Ishikawa (cell line): ENCODE measurements around the gene RASSF6.

Experiments
- CEBPB ChIP-seq: IDR thresholded peaks from 2 replicates; pipeline ENCODE4 v1.6.1; 2012
- CREB1 ChIP-seq: IDR thresholded peaks from 2 replicates; pipeline ENCODE4 v1.6.1; 2012; ENCODE audit warnings: low read depth
- EGR1 ChIP-seq: IDR thresholded peaks from 2 replicates; pipeline ENCODE4 v1.6.1; 2012
- EP300 ChIP-seq: IDR thresholded peaks from 2 replicates; pipeline ENCODE4 v1.6.1; 2012; ENCODE audit warnings: borderline replicate concordance
- FOXM1 ChIP-seq: IDR thresholded peaks from 2 replicates; pipeline ENCODE4 v1.6.1; 2012; ENCODE audit warnings: low read depth, borderline replicate concordance
- NFIC ChIP-seq: IDR thresholded peaks from 2 replicates; pipeline ENCODE4 v1.6.1; 2012
- RAD21 ChIP-seq: IDR thresholded peaks from 2 replicates; pipeline ENCODE4 v1.6.1; 2012; ENCODE audit warnings: low read depth
- TAF1 ChIP-seq: IDR thresholded peaks from 2 replicates; pipeline ENCODE4 v1.6.1; 2012; ENCODE audit warnings: low read depth, mild to moderate bottlenecking
- TCF12 ChIP-seq: IDR thresholded peaks from 2 replicates; pipeline ENCODE4 v1.6.1; 2012; ENCODE audit warnings: low read depth
- TEAD4 ChIP-seq: IDR thresholded peaks from 2 replicates; pipeline ENCODE4 v1.6.1; 2012
- YY1 ChIP-seq: IDR thresholded peaks from 2 replicates; pipeline ENCODE4 v1.6.1; 2012; ENCODE audit warnings: low read depth
- ZBTB7A ChIP-seq: IDR thresholded peaks from 2 replicates; pipeline ENCODE4 v1.6.1; 2012; ENCODE audit warnings: low read depth
- TF ChIP-seq, protein P1 (sequence below): IDR thresholded peaks from 2 replicates; pipeline ENCODE4 v1.6.1; 2012; ENCODE audit warnings: low read depth, mild to moderate bottlenecking
- TF ChIP-seq, protein P2 (sequence below): IDR thresholded peaks from 2 replicates; pipeline ENCODE4 v1.6.1; 2012
- TF ChIP-seq, protein P3 (sequence below): IDR thresholded peaks from 2 replicates; pipeline ENCODE4 v1.6.1; 2012

RASSF6 gene

DNA sequence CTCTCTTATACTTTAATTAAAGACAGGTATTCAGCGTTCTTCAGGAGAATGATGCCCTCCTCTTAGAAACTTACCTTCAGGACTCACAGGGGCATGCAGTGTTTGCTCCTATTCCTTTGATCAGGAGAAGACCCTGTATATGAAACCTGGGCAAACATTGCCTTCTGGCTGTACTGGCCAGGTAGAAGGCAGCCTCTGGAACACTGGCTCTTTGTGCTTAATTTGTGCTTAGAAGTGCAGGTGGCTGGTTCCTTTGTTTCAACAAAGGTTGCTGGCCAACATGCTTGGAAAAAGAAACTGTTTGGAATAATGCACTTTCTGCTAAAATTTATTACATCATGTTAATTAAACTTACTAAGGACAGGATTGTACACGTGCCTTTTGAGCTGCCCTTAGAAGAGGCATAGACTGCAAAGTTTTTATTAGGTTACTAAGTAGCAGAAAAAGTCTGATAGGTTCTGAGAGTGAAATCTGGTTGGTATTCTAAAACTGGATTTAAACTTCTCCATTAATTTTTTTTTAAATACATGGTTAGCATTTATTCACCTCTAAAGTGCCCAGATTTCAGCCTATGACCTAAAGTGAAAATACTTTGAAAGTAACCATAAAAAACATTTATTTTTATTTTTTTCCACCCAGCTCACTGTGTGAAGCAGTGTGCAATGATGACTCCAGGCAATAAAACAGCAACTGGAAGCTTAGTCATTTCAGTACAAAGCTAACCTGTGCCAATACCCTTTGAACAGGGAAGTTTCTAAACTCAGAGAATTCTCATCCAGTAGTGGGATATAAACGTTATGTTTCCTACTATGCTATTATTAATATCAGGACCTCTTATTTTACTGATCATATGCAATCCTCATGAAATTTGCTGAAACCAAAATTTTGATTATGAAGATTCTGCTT lies 11.3 kb downstream of the RASSF6 start:
- no peak for TF ChIP-seq NFIC
- TF ChIP-seq, protein P1, sequence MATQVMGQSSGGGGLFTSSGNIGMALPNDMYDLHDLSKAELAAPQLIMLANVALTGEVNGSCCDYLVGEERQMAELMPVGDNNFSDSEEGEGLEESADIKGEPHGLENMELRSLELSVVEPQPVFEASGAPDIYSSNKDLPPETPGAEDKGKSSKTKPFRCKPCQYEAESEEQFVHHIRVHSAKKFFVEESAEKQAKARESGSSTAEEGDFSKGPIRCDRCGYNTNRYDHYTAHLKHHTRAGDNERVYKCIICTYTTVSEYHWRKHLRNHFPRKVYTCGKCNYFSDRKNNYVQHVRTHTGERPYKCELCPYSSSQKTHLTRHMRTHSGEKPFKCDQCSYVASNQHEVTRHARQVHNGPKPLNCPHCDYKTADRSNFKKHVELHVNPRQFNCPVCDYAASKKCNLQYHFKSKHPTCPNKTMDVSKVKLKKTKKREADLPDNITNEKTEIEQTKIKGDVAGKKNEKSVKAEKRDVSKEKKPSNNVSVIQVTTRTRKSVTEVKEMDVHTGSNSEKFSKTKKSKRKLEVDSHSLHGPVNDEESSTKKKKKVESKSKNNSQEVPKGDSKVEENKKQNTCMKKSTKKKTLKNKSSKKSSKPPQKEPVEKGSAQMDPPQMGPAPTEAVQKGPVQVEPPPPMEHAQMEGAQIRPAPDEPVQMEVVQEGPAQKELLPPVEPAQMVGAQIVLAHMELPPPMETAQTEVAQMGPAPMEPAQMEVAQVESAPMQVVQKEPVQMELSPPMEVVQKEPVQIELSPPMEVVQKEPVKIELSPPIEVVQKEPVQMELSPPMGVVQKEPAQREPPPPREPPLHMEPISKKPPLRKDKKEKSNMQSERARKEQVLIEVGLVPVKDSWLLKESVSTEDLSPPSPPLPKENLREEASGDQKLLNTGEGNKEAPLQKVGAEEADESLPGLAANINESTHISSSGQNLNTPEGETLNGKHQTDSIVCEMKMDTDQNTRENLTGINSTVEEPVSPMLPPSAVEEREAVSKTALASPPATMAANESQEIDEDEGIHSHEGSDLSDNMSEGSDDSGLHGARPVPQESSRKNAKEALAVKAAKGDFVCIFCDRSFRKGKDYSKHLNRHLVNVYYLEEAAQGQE, result no peak
- TF ChIP-seq EP300, result no peak
- TF ChIP-seq RAD21, result no peak
- TF ChIP-seq FOXM1, result no peak
- TF ChIP-seq, protein P2, sequence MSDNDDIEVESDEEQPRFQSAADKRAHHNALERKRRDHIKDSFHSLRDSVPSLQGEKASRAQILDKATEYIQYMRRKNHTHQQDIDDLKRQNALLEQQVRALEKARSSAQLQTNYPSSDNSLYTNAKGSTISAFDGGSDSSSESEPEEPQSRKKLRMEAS, result no peak
- no peak for TF ChIP-seq CREB1
- TF ChIP-seq YY1, result no peak
- TF ChIP-seq CEBPB, result no peak
- TF ChIP-seq TCF12, result no peak
- TF ChIP-seq, protein P3, sequence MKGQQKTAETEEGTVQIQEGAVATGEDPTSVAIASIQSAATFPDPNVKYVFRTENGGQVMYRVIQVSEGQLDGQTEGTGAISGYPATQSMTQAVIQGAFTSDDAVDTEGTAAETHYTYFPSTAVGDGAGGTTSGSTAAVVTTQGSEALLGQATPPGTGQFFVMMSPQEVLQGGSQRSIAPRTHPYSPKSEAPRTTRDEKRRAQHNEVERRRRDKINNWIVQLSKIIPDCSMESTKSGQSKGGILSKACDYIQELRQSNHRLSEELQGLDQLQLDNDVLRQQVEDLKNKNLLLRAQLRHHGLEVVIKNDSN, result no peak

DNA sequence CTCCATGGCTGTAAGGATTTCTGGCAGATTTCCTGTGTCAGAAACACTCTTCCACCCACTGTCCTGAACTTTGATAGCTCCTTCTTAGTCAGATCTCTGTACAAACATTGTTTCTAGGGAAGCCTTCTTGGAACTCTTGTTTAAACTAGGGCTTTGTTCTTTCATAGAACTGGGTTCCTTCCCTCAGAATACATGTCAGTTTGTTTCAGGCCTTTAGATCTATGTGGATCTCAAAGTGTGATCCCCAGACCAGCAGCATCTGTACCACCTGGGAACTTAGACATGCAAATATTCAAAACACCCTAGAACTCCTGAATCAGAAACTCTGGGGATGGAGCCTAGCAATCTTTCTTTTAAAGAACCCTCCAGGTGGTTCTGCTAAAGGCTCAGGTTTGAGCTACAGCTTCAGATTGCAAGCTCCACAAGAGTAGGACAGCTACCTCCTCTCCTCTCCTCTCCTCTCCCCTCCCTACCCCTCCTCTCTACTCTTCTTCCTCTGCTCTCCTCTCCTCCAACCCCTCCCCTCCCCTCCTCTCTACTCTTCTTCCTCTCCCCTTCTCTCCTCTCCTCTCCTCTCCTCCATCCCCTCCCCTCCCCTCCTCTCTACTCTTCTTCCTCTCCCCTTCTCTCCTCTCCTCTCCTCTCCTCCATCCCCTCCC lies 12.7 kb downstream of the RASSF6 start:
- TF ChIP-seq TAF1 (no peak), YY1 (no peak), CREB1 (no peak), TCF12 (no peak), EP300 (no peak), FOXM1 (no peak)

DNA sequence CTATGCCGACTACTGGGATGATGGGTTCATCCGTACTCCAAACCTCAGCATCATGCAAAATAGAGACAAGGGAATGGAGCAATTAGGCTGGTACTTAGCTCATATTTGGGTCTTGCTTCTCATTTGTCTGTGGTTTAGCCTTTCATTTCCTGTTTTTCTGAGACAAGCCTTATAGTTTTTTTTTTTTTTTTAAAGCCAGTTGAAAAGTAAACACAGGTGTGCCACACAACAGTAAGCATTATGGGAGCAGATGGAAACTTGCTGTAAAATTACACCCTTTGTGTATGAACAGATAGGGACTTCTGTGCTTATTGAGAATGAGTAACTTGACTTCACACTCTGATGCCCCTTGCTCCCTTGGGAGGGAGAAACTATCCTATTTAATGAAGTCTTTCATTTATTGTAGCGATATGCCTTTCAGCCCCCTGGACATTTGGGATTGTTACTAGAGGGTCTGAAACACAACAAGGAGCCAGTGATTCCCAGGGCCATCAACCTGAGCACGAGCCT lies 13.7 kb downstream of the RASSF6 start:
- TF ChIP-seq TCF12 (no peak), EP300 (no peak), EGR1 (no peak), RAD21 (no peak), ZBTB7A (no peak), CEBPB (no peak), CREB1 (no peak), FOXM1 (no peak), YY1 (no peak), TAF1 (no peak), NFIC (no peak), TEAD4 (no peak)
- TF ChIP-seq, protein P1, result no peak
- TF ChIP-seq, protein P2, result no peak
- TF ChIP-seq, protein P3, result no peak

DNA sequence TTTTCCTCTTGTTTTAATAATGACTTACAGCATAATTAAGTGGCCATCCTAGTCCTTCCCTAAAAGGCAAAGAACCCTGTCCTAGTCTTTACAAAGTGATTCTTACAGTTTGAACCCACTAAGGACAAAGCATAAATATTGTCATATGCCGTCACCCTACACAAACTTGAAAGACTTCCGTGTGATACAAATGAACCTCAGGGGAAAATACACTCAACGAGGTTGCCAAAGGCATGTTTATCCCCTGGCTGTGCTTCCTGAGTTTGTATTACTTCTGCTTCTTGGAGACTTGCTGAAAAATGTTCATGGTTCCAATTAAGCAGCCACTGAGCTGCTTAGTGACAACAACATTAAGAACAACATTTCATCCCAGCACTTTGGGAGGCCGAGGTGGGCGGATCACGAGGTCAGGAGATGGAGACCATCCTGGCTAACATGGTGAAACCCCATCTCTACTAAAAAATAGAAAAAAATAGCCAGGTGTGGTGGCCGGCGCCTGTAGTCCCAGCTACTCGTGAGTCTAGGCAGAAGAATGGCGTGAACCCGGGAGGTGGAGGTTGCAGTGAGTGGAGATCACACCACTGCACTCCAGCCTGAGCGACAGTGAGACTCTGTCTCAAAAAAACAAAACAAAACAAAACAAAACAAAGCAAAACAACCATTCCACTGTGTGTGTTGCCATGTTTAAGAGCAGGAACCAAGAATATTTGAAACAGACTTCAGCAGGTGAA lies 16.2 kb downstream of the RASSF6 start:
- TF ChIP-seq, protein P2, result no peak
- TF ChIP-seq, protein P1, result no peak
- TF ChIP-seq TCF12, result no peak
